CD14-positive monocyte (primary cell): ENCODE data around the gene ADAR. TPM values are rescaled to one million over a fixed set of nuclear protein-coding genes. Genes with fewer than 3 reads are reported as not detected.

Experiments used
- DNase-seq, 3 donors: peaks; one replicate each; pipeline ENCODE4 v3.0.0-alpha.2; 2011 to 2022
- H2AFZ ChIP-seq: 2 replicates; pipeline ENCODE4 v1.6.0; 2012; ENCODE audit warnings: mild to moderate bottlenecking, low read depth, low read length, inconsistent platforms; ENCODE audit not compliant: insufficient read depth, poor library complexity, severe bottlenecking
- H3K27ac ChIP-seq, 2 donors: 1 replicate in 1 of 2; 2 replicates in 1 of 2; pipeline ENCODE4 v1.5.1; 2012 to 2013; ENCODE audit warnings: low read length in 2 of 2, control low read depth in 1 of 2, inconsistent platforms in 1 of 2, low read depth in 1 of 2, mild to moderate bottlenecking in 1 of 2
- H3K27me3 ChIP-seq, 2 donors: one replicate each; pipeline versions ENCODE4 v1.6.0 to v1.6.1; 2011 to 2013; ENCODE audit warnings: low read length in 2 of 2; ENCODE audit not compliant: control insufficient read depth in 2 of 2, insufficient read depth in 2 of 2
- H3K36me3 ChIP-seq, 2 donors: replicated peaks in 1 of 2; 1 replicate in 1 of 2; 2 replicates in 1 of 2; pipeline versions ENCODE4 v1.5.1 to v1.6.1; 2012 to 2013; ENCODE audit warnings: low read length in 2 of 2, control low read depth in 1 of 2, inconsistent platforms in 1 of 2, mild to moderate bottlenecking in 1 of 2; ENCODE audit not compliant: insufficient read depth in 2 of 2, control insufficient read depth in 1 of 2
- H3K4me1 ChIP-seq, 2 donors: 1 replicate in 1 of 2; 2 replicates in 1 of 2; pipeline versions ENCODE4 v1.5.1 to v1.6.1; 2012 to 2013; ENCODE audit warnings: low read length in 2 of 2, control low read depth in 1 of 2, inconsistent platforms in 1 of 2, mild to moderate bottlenecking in 1 of 2, moderate library complexity in 1 of 2; ENCODE audit not compliant: insufficient read depth in 2 of 2, control insufficient read depth in 1 of 2
- H3K4me2 ChIP-seq: replicated peaks from 2 replicates; pipeline ENCODE3; 2012; ENCODE audit warnings: low read length, moderate library complexity, mild to moderate bottlenecking; ENCODE audit not compliant: poor library complexity, severe bottlenecking; ENCODE audit errors: extremely low read depth
- H3K4me3 ChIP-seq, 3 experiments: fragments of 200-600 bp in 1 of 3; sonication (generic) in 1 of 3; replicated peaks in 1 of 3; 1 replicate in 2 of 3; 2 replicates in 1 of 3; pipeline ENCODE4 v1.5.1; 2011 to 2013; ENCODE audit warnings: low read length in 3 of 3, mild to moderate bottlenecking in 3 of 3, control low read depth in 2 of 3, low read depth in 2 of 3, inconsistent platforms in 1 of 3, moderate library complexity in 1 of 3
- H3K79me2 ChIP-seq: 2 replicates; pipeline ENCODE4 v1.6.0; 2012; ENCODE audit warnings: mild to moderate bottlenecking, control low read depth, inconsistent platforms, low read length, moderate library complexity; ENCODE audit not compliant: insufficient read depth
- H3K9ac ChIP-seq: 2 replicates; pipeline ENCODE4 v1.6.0; 2017; ENCODE audit warnings: low read length, mild to moderate bottlenecking; ENCODE audit not compliant: insufficient read depth, poor library complexity, severe bottlenecking
- H3K9me3 ChIP-seq, 2 donors: replicated peaks in 1 of 2; 1 replicate in 1 of 2; 2 replicates in 1 of 2; pipeline versions ENCODE4 v1.5.1 to v1.6.1; 2012 to 2013; ENCODE audit warnings: low read length in 2 of 2, control low read depth in 1 of 2; ENCODE audit not compliant: control insufficient read depth in 1 of 2, insufficient read depth in 1 of 2
- H4K20me1 ChIP-seq: 2 replicates; pipeline ENCODE4 v1.6.0; 2012; ENCODE audit warnings: mild to moderate bottlenecking, low read length, control low read depth, moderate library complexity; ENCODE audit not compliant: insufficient read depth
- H3K27ac Mint-ChIP-seq, 7 donors: one replicate each; pipeline ENCODE4 v1.8.0; 2020; ENCODE audit warnings: mild to moderate bottlenecking in 7 of 7, mixed read lengths in 7 of 7, moderate library complexity in 6 of 7, inconsistent platforms in 2 of 7
- H3K27me3 Mint-ChIP-seq, 3 donors: one replicate each; pipeline ENCODE4 v1.8.0; 2021 to 2022; ENCODE audit warnings: low read depth in 3 of 3, mild to moderate bottlenecking in 3 of 3, mixed read lengths in 3 of 3, moderate library complexity in 3 of 3, inconsistent platforms in 1 of 3
- H3K36me3 Mint-ChIP-seq, 2 donors: one replicate each; pipeline ENCODE4 v1.8.0; 2020; ENCODE audit warnings: mixed read lengths in 2 of 2, inconsistent platforms in 1 of 2, mild to moderate bottlenecking in 1 of 2
- H3K4me1 Mint-ChIP-seq: one replicate; pipeline ENCODE4 v1.8.0; 2020; ENCODE audit warnings: mild to moderate bottlenecking, mixed read lengths
- H3K4me3 Mint-ChIP-seq, 2 donors: one replicate each; pipeline ENCODE4 v1.8.0; 2020; ENCODE audit warnings: mild to moderate bottlenecking in 2 of 2, mixed read lengths in 2 of 2, moderate library complexity in 1 of 2
- H3K9me3 Mint-ChIP-seq, 7 donors: one replicate each; pipeline ENCODE4 v1.8.0; 2020 to 2022; ENCODE audit warnings: mixed read lengths in 7 of 7, mild to moderate bottlenecking in 6 of 7, moderate library complexity in 6 of 7, inconsistent platforms in 2 of 7
- WGBS: methylation state at CpG from one replicate; pipeline ENCODE4 v1.1.5; 2013; ENCODE audit warnings: missing lambda C conversion rate; ENCODE audit not compliant: insufficient coverage; 5-methylcytosine and 5-hydroxymethylcytosine counted together
- intact Hi-C, 2 donors: fragments of 100-400 bp; cut with micrococcal nuclease; formaldehyde crosslinking; loops; one replicate each; pipeline versions ENCODE4 v1.15.0 to v1.15.1; 2023
- polyA plus RNA-seq, 3 donors: library from polyadenylated mRNA; depleted of rRNA in 1 of 3; unstranded in 2 of 3; stranded (reverse) in 1 of 3; fragments of 300-500 nt in 2 of 3; fragments of >200 nt in 1 of 3; fragmentation: Illumina TruSeq in 2 of 3; gene quantifications; 1 replicate in 2 of 3; 2 replicates in 1 of 3; pipeline ENCODE4 v1.2.3, GENCODE V29; 2012 to 2021
- TF ChIP-seq, protein P1 (sequence below): fragments of 200-600 bp; IDR thresholded peaks from one replicate; pipeline ENCODE4 v1.8.0; 2022; ENCODE audit warnings: antibody characterized with exemption, mild to moderate bottlenecking

Gene ADAR
- polyA plus RNA-seq, 3 donors, result 57.3 to 100 (median 91.6) TPM

DNA sequence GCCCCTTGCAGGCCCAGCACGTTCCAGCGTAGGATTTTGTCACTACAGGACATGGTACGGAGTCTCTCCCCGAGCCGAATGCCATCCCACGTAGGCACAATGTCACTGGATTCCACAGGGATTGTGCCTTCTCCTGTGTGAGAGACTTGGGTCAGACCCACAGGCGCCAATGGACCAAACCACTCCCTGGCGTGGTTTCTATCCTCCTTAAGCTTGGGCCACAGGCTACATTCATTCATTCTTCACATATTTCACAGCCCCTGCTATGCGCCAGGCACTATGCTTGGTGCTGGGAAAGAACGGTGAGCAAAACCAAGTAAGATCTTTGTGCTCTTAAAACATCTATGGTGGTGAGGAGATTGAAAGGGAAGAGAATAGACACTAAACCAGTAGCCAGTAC is 21.8 kb downstream of the ADAR start:
- H3K27me3 Mint-ChIP-seq, result peaks cover 0 to 1% (median 0%) of the 10 kb centered on the region in 3 donors
- Histone ChIP-seq H3K9me3 (no peaks in the 10 kb centered on the region), H3K36me3 (peaks cover 98 to 100% of the 10 kb centered on the region in 2 donors), H3K9ac (no peak overlapping the region), H3K4me1 (no peaks in the 10 kb centered on the region), H3K27ac (no peak overlapping the region), H3K79me2 (no peaks in the 10 kb centered on the region), H3K4me3 (no peak overlapping the region), H2AFZ (no peak overlapping the region), H4K20me1 (peaks cover 100% of the 10 kb centered on the region), H3K4me2 (no peak overlapping the region), H3K27me3 (no peaks in the 10 kb centered on the region)
- H3K27ac Mint-ChIP-seq, result peak overlapping the region in 1 of 7 donors; percentile 71
- no peaks in the 10 kb centered on the region for H3K4me1 Mint-ChIP-seq
- peaks cover 95 to 100% of the 10 kb centered on the region in 2 donors for H3K36me3 Mint-ChIP-seq
- TF ChIP-seq, protein P1, sequence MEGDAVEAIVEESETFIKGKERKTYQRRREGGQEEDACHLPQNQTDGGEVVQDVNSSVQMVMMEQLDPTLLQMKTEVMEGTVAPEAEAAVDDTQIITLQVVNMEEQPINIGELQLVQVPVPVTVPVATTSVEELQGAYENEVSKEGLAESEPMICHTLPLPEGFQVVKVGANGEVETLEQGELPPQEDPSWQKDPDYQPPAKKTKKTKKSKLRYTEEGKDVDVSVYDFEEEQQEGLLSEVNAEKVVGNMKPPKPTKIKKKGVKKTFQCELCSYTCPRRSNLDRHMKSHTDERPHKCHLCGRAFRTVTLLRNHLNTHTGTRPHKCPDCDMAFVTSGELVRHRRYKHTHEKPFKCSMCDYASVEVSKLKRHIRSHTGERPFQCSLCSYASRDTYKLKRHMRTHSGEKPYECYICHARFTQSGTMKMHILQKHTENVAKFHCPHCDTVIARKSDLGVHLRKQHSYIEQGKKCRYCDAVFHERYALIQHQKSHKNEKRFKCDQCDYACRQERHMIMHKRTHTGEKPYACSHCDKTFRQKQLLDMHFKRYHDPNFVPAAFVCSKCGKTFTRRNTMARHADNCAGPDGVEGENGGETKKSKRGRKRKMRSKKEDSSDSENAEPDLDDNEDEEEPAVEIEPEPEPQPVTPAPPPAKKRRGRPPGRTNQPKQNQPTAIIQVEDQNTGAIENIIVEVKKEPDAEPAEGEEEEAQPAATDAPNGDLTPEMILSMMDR, result no peak
- no peaks in the 10 kb centered on the region for H3K9me3 Mint-ChIP-seq
- WGBS, result 95% methylated on average over 6 of the region's 10 CpGs
- DNase-seq, result no peak
- intact Hi-C loops, result loop anchor here in 1 of 2 donors (10.0 kb wide), 1 partner anchor 59 kb away; no protein-coding TSS in a partner anchor
- H3K4me3 Mint-ChIP-seq, result no peak overlapping the region

DNA sequence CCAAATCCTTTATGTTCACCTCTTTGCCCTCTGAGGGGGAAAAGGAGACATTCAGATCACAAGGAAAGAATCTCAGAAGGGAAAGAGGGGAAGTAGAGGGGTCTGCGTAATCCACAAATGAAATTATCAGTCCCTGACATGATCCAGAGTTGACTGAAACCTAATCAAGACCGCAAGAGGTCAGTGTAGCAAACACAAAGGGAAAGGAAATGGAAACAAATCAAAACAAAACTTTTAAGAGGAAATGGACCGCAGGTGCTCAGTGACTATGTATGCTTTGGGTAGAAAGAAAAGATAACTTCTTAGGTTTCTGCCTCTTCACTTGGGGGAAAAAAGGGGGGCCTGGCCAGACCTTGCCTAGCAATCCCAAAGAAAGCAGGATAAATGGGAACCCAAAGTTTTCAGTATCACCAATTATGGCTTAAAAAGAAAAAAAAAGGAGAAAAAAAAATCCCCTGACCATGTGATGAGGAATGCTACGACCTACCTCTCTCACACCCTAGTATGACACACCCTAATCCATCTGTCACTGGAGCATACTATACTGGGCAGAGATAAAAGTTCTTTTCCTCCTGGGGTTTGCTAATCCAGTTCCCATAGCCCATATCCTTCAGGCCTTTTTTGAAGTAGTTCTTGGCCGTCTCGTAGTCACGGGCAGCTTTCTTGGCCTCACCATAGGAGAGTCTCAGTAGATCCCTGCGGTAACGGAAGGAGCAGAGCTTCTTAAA is 23.6 kb downstream of the ADAR start:
- H3K36me3 ChIP-seq, result peaks cover 98 to 100% of the 10 kb centered on the region in 2 donors
- WGBS, result 76% methylated on average over 3 of the region's 9 CpGs
- H3K4me3 Mint-ChIP-seq, result no peak overlapping the region
- no peak overlapping the region for H3K27ac ChIP-seq
- no peaks in the 10 kb centered on the region for H3K27me3 ChIP-seq
- H3K27ac Mint-ChIP-seq, result peak overlapping the region in 2 of 7 donors; percentile 5 to 22
- H3K4me3 ChIP-seq, result no peak overlapping the region
- peaks cover 96 to 100% of the 10 kb centered on the region in 2 donors for H3K36me3 Mint-ChIP-seq
- intact Hi-C loops, result loop anchor here in 1 of 2 donors (10.0 kb wide), 1 partner anchor 60 kb away; no protein-coding TSS in a partner anchor
- TF ChIP-seq, protein P1, result no peak
- H3K79me2 ChIP-seq, result no peaks in the 10 kb centered on the region
- H3K4me2 ChIP-seq, result no peak overlapping the region
- peaks cover 0 to 1% (median 0%) of the 10 kb centered on the region in 3 donors for H3K27me3 Mint-ChIP-seq
- no peak for DNase-seq
- no peaks in the 10 kb centered on the region for H3K4me1 ChIP-seq
- no peak overlapping the region for H2AFZ ChIP-seq
- H3K4me1 Mint-ChIP-seq, result no peaks in the 10 kb centered on the region
- H3K9me3 ChIP-seq, result no peaks in the 10 kb centered on the region
- H3K9ac ChIP-seq, result no peak overlapping the region
- H4K20me1 ChIP-seq, result peaks cover 100% of the 10 kb centered on the region
- H3K9me3 Mint-ChIP-seq, result no peaks in the 10 kb centered on the region
